ENCODE data around the gene GSK3B.

- TF ChIP-seq, protein P1, sequence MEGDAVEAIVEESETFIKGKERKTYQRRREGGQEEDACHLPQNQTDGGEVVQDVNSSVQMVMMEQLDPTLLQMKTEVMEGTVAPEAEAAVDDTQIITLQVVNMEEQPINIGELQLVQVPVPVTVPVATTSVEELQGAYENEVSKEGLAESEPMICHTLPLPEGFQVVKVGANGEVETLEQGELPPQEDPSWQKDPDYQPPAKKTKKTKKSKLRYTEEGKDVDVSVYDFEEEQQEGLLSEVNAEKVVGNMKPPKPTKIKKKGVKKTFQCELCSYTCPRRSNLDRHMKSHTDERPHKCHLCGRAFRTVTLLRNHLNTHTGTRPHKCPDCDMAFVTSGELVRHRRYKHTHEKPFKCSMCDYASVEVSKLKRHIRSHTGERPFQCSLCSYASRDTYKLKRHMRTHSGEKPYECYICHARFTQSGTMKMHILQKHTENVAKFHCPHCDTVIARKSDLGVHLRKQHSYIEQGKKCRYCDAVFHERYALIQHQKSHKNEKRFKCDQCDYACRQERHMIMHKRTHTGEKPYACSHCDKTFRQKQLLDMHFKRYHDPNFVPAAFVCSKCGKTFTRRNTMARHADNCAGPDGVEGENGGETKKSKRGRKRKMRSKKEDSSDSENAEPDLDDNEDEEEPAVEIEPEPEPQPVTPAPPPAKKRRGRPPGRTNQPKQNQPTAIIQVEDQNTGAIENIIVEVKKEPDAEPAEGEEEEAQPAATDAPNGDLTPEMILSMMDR (optimal IDR thresholded peaks at IDR 0.05 in 1 of 3, IDR thresholded peaks at IDR 0.05 in 1 of 3, conservative IDR thresholded peaks at IDR 0.05 in 1 of 3; ENCODE audit: extremely low read depth in 1 of 3, insufficient read depth in 2 of 3, low read length in 3 of 3), result no peak
- no peak for TF ChIP-seq EZH2 (IDR thresholded peaks at IDR 0.05; ENCODE audit: low read length)
These were observed 231.6 kb downstream of the GSK3B start for GRCh38 chr3:119862616-119863015.
